Choroid plexus epithelial cell (primary cell): ENCODE results near the gene GIPC3.

Source experiments
- DNase-seq: peaks from one replicate; pipeline ENCODE4 v3.0.0-alpha.2; 2010; ENCODE audit warnings: low read depth
- H3K4me3 ChIP-seq: 2 replicates; pipeline ENCODE4 v1.5.1; 2011; ENCODE audit warnings: low read depth, mild to moderate bottlenecking, control low read depth, low read length, moderate library complexity
- TF ChIP-seq, protein P1 (sequence below): conservative IDR thresholded peaks from 2 replicates; pipeline ENCODE4 v1.5.1; 2011; ENCODE audit warnings: low read depth, mild to moderate bottlenecking, control low read depth, inconsistent platforms, low read length, moderate library complexity

Gene GIPC3

DNA sequence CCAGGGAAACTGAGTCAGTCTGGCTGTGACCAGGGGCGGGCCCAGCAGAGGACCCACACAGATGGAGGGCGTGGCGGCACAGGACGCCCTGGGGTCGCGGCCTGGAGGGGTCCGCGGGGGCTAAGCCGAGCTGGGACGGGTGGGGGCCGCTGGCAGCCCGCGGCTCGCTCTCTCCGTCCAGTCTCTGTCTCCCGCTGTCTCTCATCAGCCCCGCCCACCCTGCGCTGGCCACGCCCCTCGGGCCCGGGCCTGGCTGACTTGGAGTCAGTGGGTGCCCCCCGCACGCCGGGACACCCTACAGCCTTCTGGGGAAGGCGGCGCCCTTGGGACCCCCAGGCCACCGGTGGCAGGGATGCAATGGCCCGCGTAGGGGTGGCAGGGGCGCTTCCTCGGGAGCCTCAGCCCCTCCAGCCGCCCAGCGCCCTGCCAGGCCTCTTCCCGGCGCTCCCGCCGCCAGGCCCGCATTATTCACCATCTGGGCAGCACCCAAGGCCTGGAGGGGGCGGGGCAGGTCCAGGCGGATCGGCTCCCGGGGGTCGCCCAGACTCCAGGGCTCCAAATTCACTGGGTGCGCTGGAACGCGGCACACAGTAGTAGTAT is 21.5 kb downstream of the GIPC3 start, which contains the start of gene TBXA2R:
Gene TBXA2R (minus strand): TSS at position 186 of the 600 bp plus-strand sequence. CDS start 6,241 bp downstream, outside the sequence.
- TF ChIP-seq, protein P1, sequence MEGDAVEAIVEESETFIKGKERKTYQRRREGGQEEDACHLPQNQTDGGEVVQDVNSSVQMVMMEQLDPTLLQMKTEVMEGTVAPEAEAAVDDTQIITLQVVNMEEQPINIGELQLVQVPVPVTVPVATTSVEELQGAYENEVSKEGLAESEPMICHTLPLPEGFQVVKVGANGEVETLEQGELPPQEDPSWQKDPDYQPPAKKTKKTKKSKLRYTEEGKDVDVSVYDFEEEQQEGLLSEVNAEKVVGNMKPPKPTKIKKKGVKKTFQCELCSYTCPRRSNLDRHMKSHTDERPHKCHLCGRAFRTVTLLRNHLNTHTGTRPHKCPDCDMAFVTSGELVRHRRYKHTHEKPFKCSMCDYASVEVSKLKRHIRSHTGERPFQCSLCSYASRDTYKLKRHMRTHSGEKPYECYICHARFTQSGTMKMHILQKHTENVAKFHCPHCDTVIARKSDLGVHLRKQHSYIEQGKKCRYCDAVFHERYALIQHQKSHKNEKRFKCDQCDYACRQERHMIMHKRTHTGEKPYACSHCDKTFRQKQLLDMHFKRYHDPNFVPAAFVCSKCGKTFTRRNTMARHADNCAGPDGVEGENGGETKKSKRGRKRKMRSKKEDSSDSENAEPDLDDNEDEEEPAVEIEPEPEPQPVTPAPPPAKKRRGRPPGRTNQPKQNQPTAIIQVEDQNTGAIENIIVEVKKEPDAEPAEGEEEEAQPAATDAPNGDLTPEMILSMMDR = no peak
- H3K4me3 ChIP-seq = peak within 1 kb of the TSS; percentile 68
- peak; percentile 58 for DNase-seq

DNA sequence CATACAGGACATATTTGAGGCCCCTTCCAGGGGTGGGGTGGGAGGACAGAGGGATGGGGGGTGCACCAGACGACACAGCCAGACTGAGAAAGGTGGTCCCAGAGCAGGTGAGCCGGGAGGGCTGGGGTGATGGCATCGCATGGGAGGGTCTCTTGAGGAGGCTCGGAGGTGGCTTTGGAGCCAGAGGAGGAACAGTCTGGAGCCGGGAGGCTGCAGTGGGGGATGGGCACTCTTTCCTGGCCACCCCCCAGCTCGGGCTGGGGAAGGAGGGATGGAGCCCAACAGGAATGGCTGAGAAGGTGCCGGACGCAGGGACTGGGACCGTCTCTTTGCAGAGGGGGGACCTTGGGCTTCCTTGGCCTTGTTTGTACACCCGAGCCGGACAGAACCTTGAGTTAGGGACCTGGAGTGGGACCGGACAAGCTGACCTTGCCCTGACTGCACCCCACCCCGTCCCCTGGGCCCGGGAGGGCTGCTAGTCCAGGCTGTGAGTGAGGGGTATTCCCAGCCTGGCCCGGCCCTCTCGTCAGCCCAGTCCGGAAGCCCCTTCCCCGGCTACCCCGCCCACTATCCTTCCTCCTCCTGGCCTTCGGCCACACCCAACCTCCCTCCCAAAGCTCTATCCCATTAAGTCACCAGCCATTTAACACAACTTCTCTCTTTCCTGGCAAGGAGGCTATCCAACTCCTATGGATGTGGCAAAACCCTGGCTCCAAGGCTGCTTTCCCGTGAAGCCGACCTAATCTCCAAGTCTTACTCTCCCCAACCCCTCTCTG is 22.2 kb downstream of the GIPC3 start:
- no peak for DNase-seq
- peak overlapping the region; percentile 68 for H3K4me3 ChIP-seq
- TF ChIP-seq, protein P1 = no peak

DNA sequence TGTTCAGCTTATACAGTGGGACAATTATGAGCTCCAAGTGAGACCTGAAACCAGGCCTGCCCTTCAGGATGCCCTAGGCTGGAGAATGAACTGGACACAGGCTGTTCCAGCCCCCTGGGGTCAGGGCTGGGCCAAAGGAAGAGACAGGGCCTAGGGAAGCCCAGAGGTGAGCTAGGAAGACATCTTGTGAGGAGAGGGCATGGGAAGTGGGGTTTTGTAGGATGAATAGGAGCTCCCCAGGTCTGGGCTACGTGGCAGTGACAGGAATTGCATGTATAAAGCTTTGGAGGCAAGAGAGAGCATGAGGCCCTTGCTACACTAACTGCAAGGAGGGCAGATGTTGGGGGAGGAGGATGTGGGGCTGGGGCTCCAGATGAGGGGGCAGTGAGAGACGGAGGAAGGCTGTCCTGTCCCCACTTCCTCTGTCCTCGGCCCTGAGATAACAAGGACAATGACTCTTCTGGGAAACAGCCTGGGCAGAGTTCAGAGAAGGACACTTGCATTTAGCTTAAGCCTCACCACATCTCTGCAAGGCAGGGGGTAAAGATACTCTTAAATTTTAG is 22.9 kb downstream of the GIPC3 start:
- H3K4me3 ChIP-seq = peak overlapping the region; percentile 11
- DNase-seq = no peak
- TF ChIP-seq, protein P1 = no peak

DNA sequence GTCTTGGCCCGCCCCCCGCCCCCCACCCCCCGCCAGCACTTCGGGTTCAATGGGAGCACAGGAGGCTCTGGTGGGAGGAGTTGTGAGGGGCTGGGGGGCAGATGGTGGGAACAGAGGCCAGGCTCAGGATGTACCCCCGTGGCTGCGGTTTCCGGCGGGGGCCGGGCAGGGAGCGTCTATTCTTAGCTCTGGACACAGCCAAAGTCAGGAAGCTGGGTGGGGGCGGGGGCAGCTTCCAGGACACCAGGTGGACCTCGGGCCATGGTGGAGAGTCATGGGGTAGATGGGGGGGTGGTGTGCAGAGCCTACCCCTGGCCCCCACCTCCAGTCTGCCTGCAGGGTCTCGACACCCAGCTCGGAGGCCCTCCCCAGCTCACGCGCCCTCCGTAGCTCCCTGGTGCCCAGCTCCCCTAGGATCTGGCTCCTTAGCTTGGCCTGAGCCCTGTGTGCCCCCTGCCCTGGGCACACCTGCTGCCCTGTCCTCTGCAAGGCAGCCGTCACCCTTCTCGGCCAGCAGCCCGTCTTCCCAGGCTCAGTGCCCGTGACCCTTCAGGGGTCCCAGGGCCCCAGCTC is 23.6 kb downstream of the GIPC3 start:
- TF ChIP-seq, protein P1 = no peak
- DNase-seq = peak; percentile 76

DNA sequence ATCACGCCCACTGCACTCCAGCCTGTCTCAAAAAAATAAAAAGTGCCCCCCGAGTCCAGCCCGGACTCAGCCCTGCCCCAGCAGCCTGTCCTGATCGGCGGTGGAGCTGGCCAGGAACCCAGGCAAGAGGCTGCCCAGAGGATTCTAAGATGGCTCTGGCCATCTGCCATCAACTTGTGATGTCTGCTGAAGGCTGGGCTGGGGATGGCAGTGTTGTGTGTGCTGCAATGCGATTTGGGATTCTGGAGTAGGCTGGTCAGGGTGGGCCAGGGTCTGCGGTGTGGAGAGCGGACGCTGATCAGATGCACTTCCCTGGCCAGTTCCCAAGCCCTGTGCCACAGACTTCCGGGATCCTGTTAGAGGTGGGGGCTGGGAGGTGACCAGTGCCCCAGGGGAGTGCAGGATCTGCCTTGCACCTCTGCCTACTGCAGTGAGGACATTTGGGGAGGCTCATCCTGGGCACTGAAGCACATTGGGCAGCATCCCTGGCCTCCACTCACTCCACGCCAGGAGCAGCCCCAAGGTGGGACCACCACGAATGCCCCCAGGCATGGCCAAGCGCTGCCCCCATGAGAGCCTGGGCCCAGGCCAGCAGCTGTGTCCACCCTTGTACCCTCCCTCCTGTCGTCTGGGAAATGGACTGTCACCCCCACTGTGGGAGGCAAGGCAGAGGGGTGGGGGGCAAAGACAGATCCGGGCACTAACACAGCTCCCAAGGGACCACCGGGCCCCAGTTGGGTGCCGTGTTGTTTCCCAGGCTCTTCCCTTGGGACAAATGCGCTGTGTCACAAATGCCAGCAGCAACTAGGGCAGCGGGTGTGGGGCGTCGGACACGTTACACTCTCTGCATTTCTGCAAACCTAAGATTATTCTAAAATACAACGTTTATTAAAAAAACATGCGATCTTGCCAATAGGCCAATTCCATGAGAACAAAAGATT is 24.8 kb downstream of the GIPC3 start:
- DNase-seq = peak; percentile 49
- TF ChIP-seq, protein P1 = no peak
- no peak overlapping the region for H3K4me3 ChIP-seq

More for the DNA sequence above, 23.6 kb downstream of the GIPC3 start:
- no peak overlapping the region for H3K4me3 ChIP-seq
